HepG2 (cell line): ENCODE measurements around the gene LBX2. TPM values are rescaled to one million over a fixed set of nuclear protein-coding genes. Genes with fewer than 3 reads are reported as not detected.
A peak's percentile ranks its signal among the peaks of the same experiment; 100 is the strongest.

Source experiments
- CENPBD1 ChIP-seq: sonication (generic); formaldehyde crosslinking; IDR thresholded peaks from 2 replicates; pipeline ENCODE4 v1.8.0; 2022; ENCODE audit warnings: missing genetic modification reagents, low read depth, mild to moderate bottlenecking, borderline replicate concordance
- GRHL1 ChIP-seq: sonication (generic); formaldehyde crosslinking; conservative IDR thresholded peaks from 2 replicates; pipeline ENCODE4 v1.8.0; 2022; ENCODE audit warnings: missing genetic modification reagents
- SMARCC2 ChIP-seq: fragments of 450-650 bp; IDR thresholded peaks from 2 replicates; pipeline ENCODE4 v1.6.1; 2017; ENCODE audit warnings: antibody characterized with exemption, mild to moderate bottlenecking
- STAT6 ChIP-seq: sonication (generic); formaldehyde crosslinking; IDR thresholded peaks from 2 replicates; pipeline ENCODE4 v1.4.0; 2020; ENCODE audit warnings: missing genetic modification reagents, mild to moderate bottlenecking, borderline replicate concordance
- TSC22D2 ChIP-seq: sonication (generic); formaldehyde crosslinking; IDR thresholded peaks from 2 replicates; pipeline ENCODE4 v1.5.1; 2020; ENCODE audit warnings: missing genetic modification reagents, mild to moderate bottlenecking, borderline replicate concordance
- ZBTB10 ChIP-seq: sonication (generic); formaldehyde crosslinking; IDR thresholded peaks from 2 replicates; pipeline ENCODE4 v1.4.0; 2020; ENCODE audit warnings: missing genetic modification reagents, borderline replicate concordance
- ZNF280D ChIP-seq: sonication (generic); formaldehyde crosslinking; IDR thresholded peaks from 2 replicates; pipeline ENCODE4 v1.5.1; 2020; ENCODE audit warnings: mild to moderate bottlenecking, missing genetic modification reagents
- ZNF414 ChIP-seq: sonication (generic); formaldehyde crosslinking; IDR thresholded peaks from 2 replicates; pipeline ENCODE4 v1.5.0; 2020; ENCODE audit warnings: missing genetic modification reagents
- ZNF709 ChIP-seq: sonication (generic); formaldehyde crosslinking; IDR thresholded peaks from 2 replicates; pipeline ENCODE4 v1.5.0; 2020; ENCODE audit warnings: mild to moderate bottlenecking, missing genetic modification reagents
- ZNF713 ChIP-seq: sonication (generic); formaldehyde crosslinking; IDR thresholded peaks from 2 replicates; pipeline ENCODE4 v1.4.0; 2020; ENCODE audit warnings: mild to moderate bottlenecking, missing genetic modification reagents
- ZNF720 ChIP-seq: sonication (generic); formaldehyde crosslinking; IDR thresholded peaks from 2 replicates; pipeline ENCODE4 v1.4.0; 2020; ENCODE audit warnings: missing genetic modification reagents
- polyA plus RNA-seq, 8 experiments: library from polyadenylated mRNA; depleted of rRNA in 3 of 8; stranded (reverse) in 7 of 8; unstranded in 1 of 8; fragments of >200 nt; fragmentation: Illumina TruSeq in 4 of 8; extraction: Trizol in 4 of 8; gene quantifications; 2 replicates each; pipeline versions ENCODE4 v1.2.1 to v1.2.3, GENCODE V29; 2011 to 2016; ENCODE audit warnings: low read depth in 4 of 8, missing spikeins in 1 of 8, mixed read lengths in 1 of 8; ENCODE audit not compliant: insufficient read depth in 1 of 8
- total RNA-seq, 5 experiments: library from RNA; depleted of rRNA; stranded (reverse); fragments of >200 nt; fragmentation: Illumina TruSeq; extraction: Trizol; gene quantifications; 2 replicates each; pipeline ENCODE4 v1.2.3, GENCODE V29; 2016; ENCODE audit warnings: low read depth in 1 of 5
- TF ChIP-seq, protein P1 (sequence below): sonication (generic); formaldehyde crosslinking; IDR thresholded peaks from 2 replicates; pipeline ENCODE4 v1.4.0; 2020; ENCODE audit warnings: missing genetic modification reagents

Gene LBX2
- total and polyA plus RNA-seq, 2 of the 13 experiments (the other 11 are each of a cell fraction or from before 2014, with no cell fraction given) = 6.4 to 8.1 TPM

GRCh38 chr2:74472086-74472944, 27.1 kb downstream of the LBX2 start, which contains the start of gene MRPL53 (continued):
- TF ChIP-seq ZNF414 (peak; percentile 98), SMARCC2 (no peak), ZNF709 (CRISPR knock-in tag) (no peak; the same call in none of the 2 replicates), ZNF713 (peak; percentile 93; the same call in 1 of the 2 replicates), ZNF280D (CRISPR knock-in tag) (peak; percentile 96; the same call in 1 of the 2 replicates), TSC22D2 (peak; percentile 94; the same call in 1 of the 2 replicates), GRHL1 (CRISPR knock-in tag) (no peak), ZBTB10 (CRISPR knock-in tag) (no peak; the same call in 1 of the 2 replicates), ZNF720 (peak; percentile 93; the same call in 1 of the 2 replicates), STAT6 (CRISPR knock-in tag) (peak; percentile 95; the same call in 1 of the 2 replicates), CENPBD1 (peak; percentile 93; the same call in 1 of the 2 replicates)
- TF ChIP-seq, protein P1, sequence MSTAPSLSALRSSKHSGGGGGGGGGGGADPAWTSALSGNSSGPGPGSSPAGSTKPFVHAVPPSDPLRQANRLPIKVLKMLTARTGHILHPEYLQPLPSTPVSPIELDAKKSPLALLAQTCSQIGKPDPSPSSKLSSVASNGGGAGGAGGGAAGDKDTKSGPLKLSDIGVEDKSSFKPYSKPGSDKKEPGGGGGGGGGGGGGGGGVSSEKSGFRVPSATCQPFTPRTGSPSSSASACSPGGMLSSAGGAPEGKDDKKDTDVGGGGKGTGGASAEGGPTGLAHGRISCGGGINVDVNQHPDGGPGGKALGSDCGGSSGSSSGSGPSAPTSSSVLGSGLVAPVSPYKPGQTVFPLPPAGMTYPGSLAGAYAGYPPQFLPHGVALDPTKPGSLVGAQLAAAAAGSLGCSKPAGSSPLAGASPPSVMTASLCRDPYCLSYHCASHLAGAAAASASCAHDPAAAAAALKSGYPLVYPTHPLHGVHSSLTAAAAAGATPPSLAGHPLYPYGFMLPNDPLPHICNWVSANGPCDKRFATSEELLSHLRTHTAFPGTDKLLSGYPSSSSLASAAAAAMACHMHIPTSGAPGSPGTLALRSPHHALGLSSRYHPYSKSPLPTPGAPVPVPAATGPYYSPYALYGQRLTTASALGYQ (CRISPR knock-in tag) = peak; percentile 89
